OCI-M2 (cell line): ENCODE data around the gene SLC39A9.

Experiments
- DNase-seq: peaks from one replicate; lab custom pipeline; 2025; ENCODE audit not compliant: unreplicated experiment; lab: John Stamatoyannopoulos, UW

Gene SLC39A9, protein sequence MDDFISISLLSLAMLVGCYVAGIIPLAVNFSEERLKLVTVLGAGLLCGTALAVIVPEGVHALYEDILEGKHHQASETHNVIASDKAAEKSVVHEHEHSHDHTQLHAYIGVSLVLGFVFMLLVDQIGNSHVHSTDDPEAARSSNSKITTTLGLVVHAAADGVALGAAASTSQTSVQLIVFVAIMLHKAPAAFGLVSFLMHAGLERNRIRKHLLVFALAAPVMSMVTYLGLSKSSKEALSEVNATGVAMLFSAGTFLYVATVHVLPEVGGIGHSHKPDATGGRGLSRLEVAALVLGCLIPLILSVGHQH

DNA sequence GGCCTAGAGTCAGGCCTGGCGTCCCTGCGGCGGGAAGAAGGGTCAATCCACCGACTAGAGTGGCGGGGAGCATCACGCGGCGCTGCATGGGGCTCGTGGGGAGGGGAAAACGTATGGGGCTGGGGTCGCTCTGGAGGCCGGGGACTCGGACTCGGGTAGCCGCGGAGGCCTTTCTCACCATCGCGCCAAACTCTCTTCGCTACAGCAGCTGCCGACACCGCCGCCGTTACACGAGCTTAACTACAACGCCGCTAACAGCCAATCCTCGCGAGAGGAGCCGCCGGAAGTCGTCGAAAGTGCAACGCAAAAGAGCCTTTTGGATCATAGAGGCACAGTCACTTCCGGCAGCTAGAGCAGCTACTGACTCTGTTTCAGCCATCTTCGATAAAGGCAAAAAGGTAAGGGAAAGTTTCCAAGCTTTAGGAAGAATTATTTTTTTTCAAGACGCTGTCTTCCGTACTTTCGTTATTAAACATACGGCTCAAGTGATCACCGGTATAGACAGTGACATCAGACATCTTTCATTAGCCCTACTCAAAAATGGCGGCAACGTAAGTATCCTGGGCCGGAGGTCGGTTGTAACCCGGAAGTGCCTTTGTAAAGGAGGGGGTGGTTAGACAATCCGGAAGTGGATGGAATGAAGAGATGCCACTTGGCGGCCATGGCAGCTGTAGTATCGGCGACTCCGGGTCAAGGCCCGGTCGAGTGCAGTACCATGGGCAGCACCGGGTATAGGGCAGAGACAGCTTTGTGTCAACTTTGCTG lies at the start of gene SLC39A9, which contains the start of gene ERH:
Gene SLC39A9, plus strand, starts transcription at position 640 of the 765 bp plus-strand sequence. CDS start 678 bp downstream, outside the sequence.
Gene ERH, minus strand, starts transcription at position 247 of the 765 bp plus-strand sequence. Its CDS starts 66 bp downstream, at position 181.
- peak; percentile 92 for DNase-seq

DNA sequence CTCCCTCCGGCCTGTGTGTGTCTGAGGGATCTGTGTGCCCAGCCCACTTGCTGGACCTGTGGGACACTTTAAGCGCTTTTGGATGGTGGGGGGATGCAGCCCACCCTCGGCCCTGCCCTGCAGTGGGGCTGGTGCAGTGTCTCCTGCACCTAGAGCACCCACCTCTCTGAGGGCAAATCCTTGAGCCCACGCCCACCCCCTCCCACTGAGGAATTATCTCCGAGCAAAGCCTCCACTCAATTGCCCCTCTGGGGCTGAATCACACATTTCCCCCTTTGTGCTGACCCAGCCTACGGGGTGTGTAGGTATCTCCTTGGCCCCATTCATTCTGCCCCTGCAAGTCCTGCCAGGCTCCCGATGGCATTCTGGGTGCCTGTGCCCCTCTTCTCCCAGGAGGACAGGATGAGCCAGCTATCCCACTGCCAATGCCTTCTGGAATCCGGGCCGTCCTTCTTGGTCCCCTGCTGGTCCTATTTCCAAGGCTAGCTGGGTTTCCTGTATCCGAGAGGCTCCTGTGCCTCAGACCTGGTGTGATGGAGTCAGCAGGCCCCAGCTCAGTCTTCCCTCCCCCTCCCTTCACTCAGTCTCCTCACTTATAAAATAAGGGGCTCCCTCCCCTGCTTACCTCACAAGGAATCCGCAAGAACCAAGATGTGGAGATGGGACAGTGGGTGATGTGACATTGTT lies 49.3 kb upstream of the SLC39A9 start:
- no peak for DNase-seq

DNA sequence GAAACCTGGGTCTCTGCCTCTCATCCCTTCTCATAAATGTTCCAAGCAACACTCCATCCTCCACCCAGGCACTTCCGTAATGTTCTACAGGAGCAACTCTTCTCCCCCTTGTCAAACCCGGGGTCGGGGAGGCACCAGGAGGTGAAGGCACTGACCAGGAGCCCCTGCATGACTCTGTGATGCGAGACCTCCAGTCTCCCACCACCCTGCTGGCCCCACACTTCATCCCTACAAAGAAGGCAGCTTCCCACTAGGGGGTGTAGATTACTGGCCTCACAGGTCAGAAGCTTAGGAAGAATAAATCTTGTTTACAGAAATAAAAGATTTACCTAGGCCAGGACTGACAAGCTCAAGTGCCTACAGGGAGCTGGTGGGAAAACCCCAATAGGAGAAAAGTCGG lies 47.6 kb upstream of the SLC39A9 start:
- no peak for DNase-seq

DNA sequence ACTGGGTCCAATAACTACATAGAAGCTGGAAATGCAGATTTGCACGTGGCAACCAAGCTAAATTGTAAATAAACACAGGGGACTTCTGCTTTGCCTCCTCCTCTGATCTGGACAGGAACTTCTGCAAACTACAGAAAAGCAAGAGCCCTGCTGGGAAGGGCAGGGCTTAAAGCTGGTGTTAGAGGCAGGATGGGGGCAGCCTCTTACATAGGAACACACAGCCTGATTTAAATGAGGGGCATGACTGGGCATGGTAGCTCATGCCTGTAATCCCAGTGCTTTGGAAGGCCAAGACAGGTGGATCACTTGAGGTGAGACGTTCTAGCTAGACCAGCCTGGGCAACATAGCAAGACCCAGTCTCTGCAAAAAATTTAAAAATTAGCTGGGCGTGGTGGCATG lies 47.1 kb upstream of the SLC39A9 start:
- DNase-seq: no peak

DNA sequence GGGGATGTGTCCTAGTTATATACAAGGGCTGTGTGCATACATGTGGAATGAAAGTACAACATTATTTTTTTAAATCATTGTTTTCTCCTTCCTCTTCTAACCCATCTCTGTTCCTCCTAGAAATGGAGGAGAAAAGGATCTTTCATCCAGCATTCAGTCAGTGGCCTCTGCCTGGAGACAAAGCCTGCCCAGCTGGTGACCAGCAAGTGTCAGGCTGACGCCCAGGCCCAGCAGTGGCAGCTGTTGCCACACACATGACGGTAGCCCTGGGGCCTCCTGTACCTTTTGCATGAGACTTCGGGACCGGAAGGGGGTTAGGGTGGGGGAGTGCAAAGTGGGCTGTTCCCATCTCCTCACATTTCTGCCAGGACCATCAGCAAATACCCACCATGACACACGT lies 46.6 kb upstream of the SLC39A9 start:
- no peak for DNase-seq

DNA sequence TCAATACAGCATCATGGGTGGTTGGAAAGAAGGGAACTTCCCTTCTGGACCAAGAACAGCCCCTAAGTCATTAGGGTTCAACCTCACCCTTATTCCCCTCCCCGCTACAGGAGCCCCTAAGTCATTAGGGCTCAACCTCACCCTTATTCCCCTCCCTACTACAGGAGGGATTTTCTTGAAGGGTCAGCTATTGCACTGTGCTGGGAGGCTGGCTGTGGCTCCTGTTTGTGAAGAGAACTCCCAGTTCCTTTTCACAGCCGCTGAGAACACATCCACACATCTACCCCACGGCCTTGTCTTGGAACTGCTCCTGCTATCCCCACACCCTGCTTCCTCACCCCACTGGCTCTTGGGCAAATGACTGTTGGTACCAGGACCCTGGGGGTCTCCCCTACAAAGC lies 45.3 kb upstream of the SLC39A9 start:
- no peak for DNase-seq

DNA sequence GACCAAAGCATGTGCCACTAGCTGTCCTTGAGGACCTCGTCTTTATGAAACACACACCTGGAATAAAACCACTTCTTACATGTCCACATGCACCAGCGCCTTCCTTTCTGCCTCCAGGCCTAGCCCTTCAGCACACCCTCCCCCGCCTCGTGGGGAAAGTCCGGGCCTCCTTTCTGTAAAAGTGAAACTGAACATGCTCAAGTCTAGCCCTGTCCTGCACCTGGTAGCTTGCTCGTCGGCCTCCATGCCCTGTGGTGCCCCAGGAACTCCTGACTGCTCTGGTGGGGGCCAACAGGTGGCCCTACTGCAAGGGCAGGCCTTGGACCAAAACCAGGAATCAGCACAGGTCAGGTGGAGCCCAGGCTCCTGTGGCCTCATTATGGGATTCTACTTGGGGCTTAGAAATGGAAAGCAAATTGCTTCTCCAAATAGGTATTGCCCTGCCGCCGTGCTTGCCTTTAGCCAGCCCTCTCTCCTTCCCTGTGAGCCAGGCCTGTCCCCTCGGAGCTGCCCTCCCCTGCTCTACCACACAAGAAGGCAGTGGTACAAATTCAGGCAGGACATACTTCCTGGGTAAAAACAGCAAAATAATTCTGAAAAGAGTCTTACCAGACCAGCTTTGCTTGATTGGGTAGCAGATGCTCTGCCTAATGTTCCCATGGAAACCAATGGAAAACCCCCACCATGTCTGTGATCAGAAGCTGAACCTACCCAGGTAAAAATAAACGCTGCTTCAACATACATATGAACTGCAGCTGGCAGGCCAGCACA lies 43.9 kb upstream of the SLC39A9 start:
- DNase-seq: no peak

DNA sequence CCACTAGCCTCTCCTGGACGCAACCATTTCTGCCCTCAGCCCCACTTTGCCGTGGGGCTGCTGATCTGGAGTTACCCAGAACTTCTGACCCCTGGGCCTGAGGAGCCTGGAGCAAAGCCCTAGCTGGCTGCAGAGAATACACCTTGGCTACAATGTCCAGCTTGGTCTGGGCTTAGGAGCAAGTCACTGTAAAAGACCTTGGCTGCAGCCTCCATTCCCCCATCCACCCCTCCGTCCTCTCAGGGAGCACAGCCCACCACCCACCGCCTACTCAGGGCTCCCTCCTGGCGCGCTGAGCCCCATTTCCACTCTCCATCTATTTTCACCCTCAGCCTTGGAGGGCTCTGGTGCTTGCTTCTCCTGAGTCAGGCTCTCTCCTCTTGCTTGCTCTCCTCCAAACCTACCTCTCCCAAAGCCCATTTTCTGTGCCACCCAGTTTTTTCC lies 43.3 kb upstream of the SLC39A9 start:
- DNase-seq: no peak

DNA sequence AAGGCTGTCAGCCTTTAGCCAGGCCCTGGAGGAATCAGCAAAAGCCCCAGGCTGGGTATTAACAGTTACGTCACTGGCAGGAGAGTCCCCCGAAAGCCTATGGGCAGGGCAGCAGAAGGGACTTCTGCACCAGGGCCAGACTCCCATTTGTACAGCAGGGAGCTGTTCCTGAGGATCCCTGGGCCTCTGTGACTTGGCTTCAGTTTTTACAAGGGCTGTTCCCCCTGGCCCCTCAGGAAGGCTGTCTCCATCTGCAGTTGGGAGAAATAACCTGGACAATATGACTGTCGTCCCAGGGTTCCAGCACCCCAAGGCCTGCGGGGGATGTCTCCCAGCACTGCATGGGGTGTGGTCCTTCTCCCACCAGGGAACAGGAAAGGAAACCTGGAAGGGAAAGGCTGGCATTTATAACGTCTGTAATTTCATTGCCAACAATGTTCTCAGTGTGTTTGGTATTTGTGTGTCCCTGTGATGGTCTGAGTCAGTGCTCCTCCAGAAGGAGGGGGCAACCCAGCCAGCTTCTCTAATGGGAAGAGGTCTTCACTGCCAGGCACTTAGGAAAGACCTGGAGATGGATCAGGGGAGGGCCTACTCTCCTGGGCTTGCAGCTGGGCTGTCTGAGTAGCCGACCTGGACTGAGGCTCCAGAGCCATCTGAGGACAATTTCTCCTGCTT lies 42.7 kb upstream of the SLC39A9 start:
- DNase-seq: no peak

DNA sequence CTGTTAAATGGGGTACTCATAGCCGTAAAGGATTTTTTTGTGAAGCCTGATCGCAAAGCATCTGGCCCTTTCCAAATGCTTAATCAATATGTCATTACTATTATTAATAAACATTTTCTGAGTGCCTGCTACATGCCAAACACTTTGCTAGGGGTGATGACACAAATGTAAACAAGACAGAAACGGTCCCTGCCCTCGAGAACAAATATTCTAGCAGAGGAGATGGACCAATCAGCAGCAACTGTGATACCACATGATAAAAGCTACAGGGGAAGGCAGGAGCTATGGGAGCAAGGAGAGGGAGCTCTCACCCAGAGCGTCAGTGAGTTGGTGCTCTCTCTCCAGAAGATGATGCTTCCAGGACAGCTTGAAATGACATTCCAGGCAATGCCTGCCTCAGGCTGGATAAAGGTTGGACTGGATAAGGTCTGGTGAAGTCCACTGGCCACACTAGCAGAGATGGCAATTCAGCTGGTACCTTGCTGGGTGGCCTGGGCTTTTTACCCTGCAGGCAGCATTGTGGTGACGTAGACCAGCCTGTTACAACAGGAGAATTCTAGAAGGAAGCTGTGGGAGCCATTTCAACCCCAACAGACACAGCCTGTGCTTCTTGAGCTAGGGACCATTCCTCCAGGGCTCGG lies 41.5 kb upstream of the SLC39A9 start:
- no peak for DNase-seq

DNA sequence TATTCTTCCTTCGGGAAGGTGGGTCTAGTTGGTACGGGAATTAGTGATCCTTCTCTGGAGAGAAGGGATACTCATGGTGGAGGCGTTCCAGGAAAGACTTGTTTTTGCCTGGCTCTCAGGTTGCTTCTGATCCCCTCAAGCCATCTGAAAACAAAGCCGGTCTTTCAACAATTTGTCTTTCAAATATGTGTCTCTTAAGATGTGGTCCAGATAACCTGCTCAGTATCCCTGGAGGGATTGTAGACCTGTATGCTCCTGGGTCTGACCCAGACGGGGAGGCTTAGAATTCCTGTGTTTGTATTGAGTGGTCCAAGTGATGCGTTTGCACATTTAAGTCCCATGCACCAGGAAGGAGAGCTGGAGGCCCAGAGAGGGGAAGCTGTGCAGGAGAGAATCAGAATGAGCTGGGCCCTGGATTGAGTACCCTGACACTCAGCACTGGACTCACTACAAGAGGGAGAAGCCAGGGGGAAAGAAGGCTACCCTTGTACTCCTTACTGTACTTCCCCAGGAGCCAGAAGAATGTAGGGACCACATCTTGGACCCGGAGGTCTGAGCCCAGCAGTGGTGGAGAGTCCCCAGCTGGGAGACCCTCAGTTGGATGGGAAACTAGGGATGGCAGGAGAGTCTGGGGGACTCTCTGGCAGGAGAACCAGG lies 40.8 kb upstream of the SLC39A9 start:
- DNase-seq: no peak

DNA sequence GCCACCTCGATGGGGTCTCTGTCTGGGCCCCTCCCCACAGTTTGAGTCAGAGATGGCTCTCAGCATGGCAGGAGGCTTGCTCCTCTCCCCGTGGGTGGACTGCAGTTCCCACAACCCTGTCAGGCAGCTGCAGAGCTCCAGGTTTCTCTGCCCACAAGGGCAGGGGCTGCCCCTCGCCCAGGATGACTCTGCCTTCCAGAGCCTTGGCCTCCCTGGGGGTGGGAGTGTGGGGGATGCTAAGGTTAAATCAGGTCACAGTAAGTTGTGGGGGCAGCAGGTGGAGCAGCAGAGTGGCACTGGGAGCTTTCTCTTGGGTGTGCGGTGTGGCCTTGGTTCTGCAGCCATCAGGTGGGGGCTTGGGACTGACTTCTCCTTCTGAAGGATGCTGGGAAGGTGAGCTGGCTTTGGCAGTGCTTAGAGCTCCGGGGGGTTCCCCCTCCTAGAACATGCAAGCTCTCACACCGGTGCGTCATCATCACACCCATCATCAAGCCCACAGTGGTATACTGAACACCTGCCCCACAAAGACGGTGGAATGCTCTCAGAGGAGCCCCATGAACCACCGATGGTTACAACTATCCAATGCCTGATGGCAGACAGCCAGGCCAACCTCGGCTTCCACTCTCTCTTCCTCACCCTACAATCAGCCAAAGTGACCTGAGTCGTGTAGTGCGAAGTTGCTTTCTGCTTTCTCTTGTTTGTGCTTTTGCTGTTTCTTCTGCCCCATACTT lies 40.1 kb upstream of the SLC39A9 start:
- no peak for DNase-seq

DNA sequence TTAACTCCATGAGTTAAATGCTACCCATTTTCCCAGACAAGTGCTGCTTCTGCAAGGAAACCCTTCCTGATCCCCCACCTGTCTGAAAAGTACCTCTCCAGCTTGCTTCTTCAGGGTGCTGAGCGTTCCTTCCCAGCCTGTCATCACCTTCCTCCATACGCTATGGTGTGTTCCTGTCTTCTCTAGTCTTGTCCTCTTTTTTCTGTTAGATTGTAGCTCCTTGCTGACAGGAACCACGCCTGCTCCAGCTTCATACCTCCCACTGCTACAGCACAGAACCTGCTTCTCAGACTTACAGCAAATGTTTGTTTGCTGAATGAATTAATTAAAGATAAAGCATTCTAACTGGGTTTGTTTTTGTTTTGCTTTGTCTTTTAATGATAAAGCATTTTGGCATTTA lies 39.5 kb upstream of the SLC39A9 start:
- DNase-seq: no peak

DNA sequence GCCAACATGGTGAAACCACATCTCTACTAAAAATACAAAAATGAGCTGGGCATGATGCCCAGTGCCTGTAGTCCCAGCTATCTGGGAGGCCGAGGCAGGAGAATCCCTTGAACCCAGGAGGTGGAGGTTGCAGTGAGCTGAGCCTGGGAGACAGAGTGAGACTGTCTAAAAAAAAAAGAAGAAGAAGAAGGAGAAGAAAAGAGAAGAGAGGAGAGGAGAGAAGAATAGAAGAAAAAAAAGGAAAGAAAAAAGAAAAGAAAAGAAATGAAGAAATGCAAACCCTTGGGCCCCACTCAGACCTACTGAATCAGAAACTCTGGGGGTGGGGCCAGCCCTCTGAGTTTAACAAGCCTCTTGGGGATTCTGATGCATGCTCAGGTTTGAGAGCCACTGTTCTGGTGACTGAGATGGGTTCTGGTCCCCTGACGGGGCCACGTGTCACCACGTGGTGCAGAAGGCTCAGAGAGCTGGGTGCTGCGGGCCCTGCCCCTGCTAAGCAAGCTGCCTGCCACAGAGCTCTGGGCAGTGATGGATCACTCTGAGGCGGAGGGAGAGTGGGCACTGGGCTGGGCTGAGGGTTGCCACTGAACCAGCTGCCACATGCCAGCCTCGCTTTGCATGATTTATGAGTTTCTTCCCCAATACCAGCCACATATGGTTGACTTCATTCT lies 37.9 kb upstream of the SLC39A9 start:
- DNase-seq: no peak

DNA sequence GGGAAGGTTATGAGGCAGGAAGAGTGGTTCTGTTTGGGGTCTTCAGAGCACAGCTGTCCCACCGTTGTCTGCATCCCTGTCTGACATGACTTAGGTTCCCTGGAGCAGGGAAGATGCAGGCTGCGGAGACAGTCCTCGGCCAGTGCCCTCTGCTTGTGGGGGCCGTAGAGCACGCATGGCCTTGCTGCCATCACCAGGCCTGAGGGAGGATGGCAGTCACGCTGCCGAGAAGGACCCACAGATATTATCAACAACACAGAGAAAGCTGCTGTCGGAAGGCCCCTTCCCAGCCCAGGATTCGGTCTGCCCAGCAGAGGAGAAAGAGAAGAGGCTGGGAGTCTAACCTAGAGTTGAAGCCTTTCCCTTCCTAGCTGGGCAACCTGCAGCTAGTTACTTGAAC lies 35.4 kb upstream of the SLC39A9 start:
- no peak for DNase-seq

DNA sequence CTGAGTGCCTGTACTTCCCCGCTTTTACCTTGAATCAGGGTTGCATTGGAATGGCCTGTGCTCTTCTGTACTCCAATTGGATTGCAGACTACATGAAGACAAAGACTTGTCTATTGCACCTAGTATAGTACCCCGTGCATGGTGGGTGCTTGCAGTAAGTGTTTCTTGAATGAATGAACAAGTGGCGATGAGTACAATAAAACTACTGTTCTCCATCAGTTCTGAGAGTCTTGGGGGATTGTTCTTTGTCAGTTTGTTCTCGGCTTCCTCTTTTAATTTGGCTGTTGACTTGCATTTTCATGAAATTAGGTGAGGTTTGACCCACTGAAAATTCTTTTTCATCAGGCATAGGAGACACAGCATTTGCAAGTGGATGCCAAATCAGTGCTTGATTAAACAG lies 34.5 kb upstream of the SLC39A9 start:
- DNase-seq: no peak

DNA sequence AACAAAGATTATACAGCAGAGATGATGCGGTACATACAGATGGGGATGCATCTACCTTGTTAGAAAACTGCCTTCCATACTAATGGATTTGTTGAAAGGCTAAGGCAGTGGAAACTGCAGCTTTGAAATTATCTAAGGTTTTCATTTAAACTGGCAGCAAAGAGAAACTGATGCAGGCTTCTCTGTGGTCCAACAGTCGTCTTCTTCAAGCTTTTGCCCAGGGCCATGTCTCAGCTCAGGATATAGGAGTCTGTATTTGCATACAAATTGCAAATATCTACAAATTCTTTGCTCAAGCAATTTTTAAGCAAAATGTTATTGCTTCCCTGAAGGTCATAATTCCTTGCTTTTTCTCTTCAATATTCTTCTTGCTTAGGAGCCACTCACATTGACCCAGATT lies 34.1 kb upstream of the SLC39A9 start:
- no peak for DNase-seq

DNA sequence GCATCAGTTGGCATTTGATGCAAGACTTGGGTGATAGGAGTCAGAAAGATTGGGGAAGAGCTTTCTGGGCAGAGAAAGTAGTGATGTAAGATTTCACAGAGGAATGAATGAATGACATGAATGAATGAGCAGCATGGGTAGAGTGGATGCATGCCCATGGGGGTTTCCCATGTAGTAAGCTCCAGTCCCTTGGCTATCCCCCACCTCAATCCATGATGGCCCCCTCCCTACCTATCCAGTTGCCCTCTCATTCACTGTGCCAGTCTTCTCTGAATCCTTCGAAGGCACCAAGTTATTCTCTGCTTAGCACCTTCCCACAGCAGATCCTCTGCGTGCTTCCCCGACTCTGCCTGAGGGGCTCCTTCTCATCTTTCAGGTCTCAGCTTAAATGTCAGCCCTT lies 32.4 kb upstream of the SLC39A9 start:
- DNase-seq: no peak
